HCT116 (cell line): Measurements from ENCODE around the gene CKB. TPM values are rescaled to one million over a fixed set of nuclear protein-coding genes. Genes with fewer than 3 reads are reported as not detected.

ENCODE experiments used
- ATAC-seq: fragments of 200-7000 bp; cut with Tn5 transposase; 2 replicates; pipeline ENCODE4 v1.9.1; 2020; ENCODE audit warnings: mild to moderate bottlenecking, moderate library complexity
- BruUV-seq: library from RNA; stranded (reverse); fragments of 400-500 nt; replicated peaks from 2 replicates; lab custom pipeline; 2021; lab: Mats Ljungman, UMichigan
- CTCF ChIA-PET: fragments of 300-600 bp; sonication (Branson Sonifier 250); formaldehyde crosslinking; loops from one replicate; lab custom pipeline; 2021; ENCODE audit warnings: antibody characterized with exemption; lab: Charles Lee
- POLR2A ChIA-PET: fragments of 300-600, 350-600 bp; sonication (Branson Sonifier 250); formaldehyde crosslinking; loops from one replicate; lab custom pipeline; 2021; ENCODE audit warnings: antibody characterized with exemption; lab: Charles Lee
- RAD21 ChIA-PET, 2 experiments: fragments of 300-600 bp; sonication (Branson Sonifier 250); formaldehyde crosslinking; loops; one replicate each; lab custom pipeline; 2023; ENCODE audit warnings: low total read pairs in 2 of 2; ENCODE audit not compliant: uncharacterized antibody in 2 of 2, unreplicated experiment in 2 of 2, low non-redundant PET in 1 of 2; lab: Charles Lee
- DNase-seq: peaks from one replicate; pipeline ENCODE4 v3.0.0-alpha.2; 2010; ENCODE audit warnings: low read depth, low spot score
- H2AFZ ChIP-seq: fragments of 200-600 bp; shearing (Covaris generic), sonication (generic); 2 replicates; pipeline ENCODE4 v1.6.1; 2017; ENCODE audit warnings: low read depth, mixed run types, mixed read lengths, antibody characterized with exemption, low read length; ENCODE audit not compliant: poor library complexity, severe bottlenecking
- H3K27ac ChIP-seq: 2 replicates; pipeline ENCODE4 v1.5.1; 2012; ENCODE audit warnings: low read depth, low read length
- H3K27me3 ChIP-seq: fragments of 200-600 bp; sonication (generic); 2 replicates; pipeline ENCODE4 v1.6.1; 2016; ENCODE audit warnings: mixed run types, low read length, mixed read lengths; ENCODE audit not compliant: insufficient read depth
- H3K36me3 ChIP-seq, 2 experiments: fragments of 200-500 bp in 1 of 2; fragments of 200-600 bp in 1 of 2; sonication (Bioruptor generic) in 1 of 2; sonication (generic) in 1 of 2; 2 replicates each; pipeline versions ENCODE4 v1.5.1 to v1.6.1; 2014 to 2016; ENCODE audit warnings: low read length in 2 of 2, inconsistent platforms in 1 of 2, mixed read lengths in 1 of 2, mixed run types in 1 of 2; ENCODE audit not compliant: insufficient read depth in 2 of 2, control insufficient read depth in 1 of 2
- H3K4me1 ChIP-seq, 2 experiments: fragments of 200-600 bp in 1 of 2; sonication (generic) in 1 of 2; 2 replicates each; pipeline versions ENCODE4 v1.5.1 to v1.6.1; 2012 to 2017; ENCODE audit warnings: low read length in 2 of 2, inconsistent platforms in 1 of 2, mild to moderate bottlenecking in 1 of 2, mixed read lengths in 1 of 2, mixed run types in 1 of 2, moderate library complexity in 1 of 2; ENCODE audit not compliant: insufficient read depth in 2 of 2, control insufficient read depth in 1 of 2
- H3K4me2 ChIP-seq: fragments of 200-600 bp; sonication (generic); 2 replicates; pipeline ENCODE4 v1.6.1; 2017; ENCODE audit warnings: mixed run types, low read length, mixed read lengths
- H3K4me3 ChIP-seq, 2 experiments: fragments of 200-600 bp in 1 of 2; sonication (generic) in 1 of 2; replicated peaks in 1 of 2; 2 replicates each; pipeline ENCODE4 v1.5.1; 2011 to 2016; ENCODE audit warnings: low read length in 2 of 2, control low read depth in 1 of 2, low read depth in 1 of 2, mild to moderate bottlenecking in 1 of 2, mixed read lengths in 1 of 2, mixed run types in 1 of 2
- H3K79me2 ChIP-seq: fragments of 200-600 bp; sonication (generic); 2 replicates; pipeline ENCODE4 v1.6.1; 2017; ENCODE audit warnings: mild to moderate bottlenecking, mixed run types, low read length, moderate library complexity, mixed read lengths; ENCODE audit not compliant: insufficient read depth
- H3K9ac ChIP-seq: fragments of 200-600 bp; sonication (generic); 2 replicates; pipeline ENCODE4 v1.6.1; 2016; ENCODE audit warnings: low read length, mixed read lengths
- H3K9me2 ChIP-seq: fragments of 200-600 bp; sonication (generic), shearing (Covaris generic); 2 replicates; pipeline ENCODE4 v1.6.1; 2017; ENCODE audit warnings: mixed run types, mild to moderate bottlenecking, moderate library complexity; ENCODE audit not compliant: insufficient read depth
- H3K9me3 ChIP-seq, 2 experiments: fragments of 200-500 bp in 1 of 2; fragments of 200-600 bp in 1 of 2; sonication (Bioruptor generic) in 1 of 2; sonication (generic) in 1 of 2; 2 replicates each; pipeline ENCODE4 v1.6.1; 2014 to 2017; ENCODE audit warnings: low read length in 2 of 2, mixed read lengths in 2 of 2, inconsistent platforms in 1 of 2, low read depth in 1 of 2, mild to moderate bottlenecking in 1 of 2, mixed run types in 1 of 2, moderate library complexity in 1 of 2; ENCODE audit not compliant: control insufficient read depth in 1 of 2, insufficient read depth in 1 of 2
- H4K20me1 ChIP-seq: fragments of 200-600 bp; sonication (generic), shearing (Covaris generic); 2 replicates; pipeline ENCODE4 v1.6.1; 2017; ENCODE audit warnings: mixed run types, mild to moderate bottlenecking, moderate library complexity; ENCODE audit not compliant: insufficient read depth
- CEBPB ChIP-seq: IDR thresholded peaks from 2 replicates; pipeline ENCODE4 v1.6.1; 2012; ENCODE audit warnings: low read depth
- EGR1 ChIP-seq: IDR thresholded peaks from 2 replicates; pipeline ENCODE4 v1.6.1; 2012; ENCODE audit warnings: low read depth
- ELF1 ChIP-seq: IDR thresholded peaks from 2 replicates; pipeline ENCODE4 v1.6.1; 2012; ENCODE audit warnings: low read depth, borderline replicate concordance
- EZH2 ChIP-seq: fragments of 200-600 bp; sonication (generic); IDR thresholded peaks from 2 replicates; pipeline ENCODE4 v1.6.1; 2017; ENCODE audit warnings: antibody characterized with exemption, mixed run types
- EZH2phosphoT487 ChIP-seq: fragments of 200-600 bp; IDR thresholded peaks from 2 replicates; pipeline ENCODE4 v1.6.1; 2018; ENCODE audit warnings: antibody characterized with exemption, borderline replicate concordance
- FOSL1 ChIP-seq: IDR thresholded peaks from 2 replicates; pipeline ENCODE4 v1.6.1; 2012; ENCODE audit warnings: low read depth
- POLR2AphosphoS5 ChIP-seq: IDR thresholded peaks from 2 replicates; pipeline ENCODE4 v1.6.1; 2011; ENCODE audit warnings: mild to moderate bottlenecking, low read depth, low read length, moderate library complexity
- RAD21 ChIP-seq: IDR thresholded peaks from 2 replicates; pipeline ENCODE4 v1.6.1; 2012; ENCODE audit warnings: low read depth, mild to moderate bottlenecking
- SIN3A ChIP-seq: IDR thresholded peaks from 2 replicates; pipeline ENCODE4 v1.6.1; 2012; ENCODE audit warnings: low read depth
- SP1 ChIP-seq: IDR thresholded peaks from 2 replicates; pipeline ENCODE4 v1.6.1; 2012; ENCODE audit warnings: low read depth
- SRF ChIP-seq: IDR thresholded peaks from 2 replicates; pipeline ENCODE4 v1.6.1; 2012; ENCODE audit warnings: low read depth
- YY1 ChIP-seq: IDR thresholded peaks from 2 replicates; pipeline ENCODE4 v1.6.1; 2011; ENCODE audit warnings: low read length, low read depth, moderate library complexity, mild to moderate bottlenecking; ENCODE audit not compliant: insufficient replicate concordance; ENCODE audit errors: extremely low read depth
- ZFX ChIP-seq: fragments of 450-650 bp; IDR thresholded peaks from 2 replicates; pipeline ENCODE4 v1.6.1; 2017
- ZNF274 ChIP-seq: fragments of 200-500 bp; sonication (Bioruptor generic); IDR thresholded peaks from 2 replicates; pipeline ENCODE4 v1.6.1; 2014; ENCODE audit warnings: mild to moderate bottlenecking, low read depth, low read length, inconsistent platforms
- intact Hi-C: fragments of 100-400 bp; cut with micrococcal nuclease; formaldehyde crosslinking; loops from 2 replicates; pipeline ENCODE4 v1.10.0; 2022
- total RNA-seq: library from RNA; stranded (reverse); gene quantifications from one replicate; pipeline ENCODE4 v1.2.1, GENCODE V29; 2021; ENCODE audit not compliant: unreplicated experiment
- TF ChIP-seq, protein P1 (sequence below): IDR thresholded peaks from 2 replicates; pipeline ENCODE4 v1.6.1; 2012
- TF ChIP-seq, protein P2 (sequence below): IDR thresholded peaks from 2 replicates; pipeline ENCODE4 v1.6.1; 2012
- TF ChIP-seq, protein P3 (sequence below): IDR thresholded peaks from 2 replicates; pipeline ENCODE4 v1.6.1; 2011; ENCODE audit warnings: mild to moderate bottlenecking, low read length, moderate library complexity; ENCODE audit not compliant: insufficient replicate concordance; ENCODE audit errors: extremely low read depth
- TF ChIP-seq, protein P4 (sequence below), 3 experiments: fragments of 200-600 bp in 1 of 3; sonication (generic) in 1 of 3; IDR thresholded peaks in 2 of 3; conservative IDR thresholded peaks in 1 of 3; 2 replicates each; pipeline ENCODE4 v1.5.1; 2012 to 2017; ENCODE audit warnings: low read depth in 2 of 3, low read length in 2 of 3, antibody characterized with exemption in 1 of 3, borderline replicate concordance in 1 of 3, control low read depth in 1 of 3, mild to moderate bottlenecking in 1 of 3, mixed read lengths in 1 of 3, mixed run types in 1 of 3, moderate library complexity in 1 of 3; ENCODE audit not compliant: insufficient read depth in 1 of 3

CKB gene
- total RNA-seq, 1 experiment from 2014 or later: 605 TPM

DNA sequence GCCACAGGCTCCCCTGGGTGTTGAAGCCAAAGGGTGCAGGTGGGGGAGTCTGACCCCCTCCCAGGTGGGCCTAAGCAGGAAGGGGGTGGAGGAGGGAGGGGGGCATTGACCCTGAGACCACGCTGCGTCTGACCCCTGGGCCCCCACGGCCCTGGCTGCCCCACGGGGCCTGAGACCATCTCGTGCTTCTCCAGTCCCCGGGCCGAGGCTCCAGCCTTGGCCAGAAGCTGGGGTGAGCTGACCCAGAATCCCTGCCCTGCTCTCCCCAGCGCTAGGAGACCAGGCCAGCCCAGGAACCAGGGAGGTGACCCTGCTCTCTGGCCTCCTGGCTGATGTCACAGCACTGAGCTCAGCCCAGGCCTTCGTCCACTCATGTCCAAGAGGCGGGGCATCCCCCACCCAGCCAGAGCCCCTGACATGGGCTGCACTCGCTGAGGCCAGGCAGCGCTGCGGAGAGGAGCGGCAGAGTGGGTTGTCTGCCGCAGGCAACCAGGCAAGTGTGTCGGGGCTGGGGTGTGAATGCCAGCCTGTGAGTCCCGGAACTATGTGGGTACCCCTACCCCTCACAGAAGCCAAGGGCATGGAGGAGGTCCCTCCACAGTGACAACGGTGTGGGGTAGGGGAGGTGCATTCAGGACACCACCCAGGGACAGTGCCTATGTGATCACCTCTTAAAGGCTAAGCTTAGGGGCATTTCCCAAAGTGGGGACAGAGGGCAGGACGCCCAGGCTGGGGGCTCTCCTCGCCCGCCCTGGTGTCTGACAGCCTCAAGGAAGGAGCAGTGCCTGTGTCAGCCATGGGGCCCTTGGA, 12.7 kb upstream of the CKB start:
- POLR2A ChIA-PET: interaction anchor here (2.8 kb wide), 1 partner anchor 14 kb away, joined by 9 read pairs; the partner anchor contains the start of gene CKB
- RAD21 ChIA-PET: no interaction called here
- H3K36me3 ChIP-seq: peaks cover 0 to 13% of the 10 kb centered on the region in 2 experiments; a peak in 2 of 4 replicates

More for the DNA sequence above, 12.7 kb upstream of the CKB start:
- CTCF ChIA-PET: no interaction called here
- peaks cover 18% of the 10 kb centered on the region for H3K79me2 ChIP-seq
- no peak overlapping the region for H3K9ac ChIP-seq
- H3K4me1 ChIP-seq: peaks cover 9 to 28% of the 10 kb centered on the region in 2 experiments
- no peak overlapping the region for H3K27ac ChIP-seq
- TF ChIP-seq RAD21 (no peak), FOSL1 (no peak), ELF1 (no peak), SRF (no peak), SP1 (no peak), CEBPB (no peak), EZH2 (no peak), ZFX (no peak), EZH2phosphoT487 (no peak), POLR2AphosphoS5 (no peak), EGR1 (no peak), SIN3A (no peak), YY1 (no peak), ZNF274 (no peak)
- TF ChIP-seq, protein P1, sequence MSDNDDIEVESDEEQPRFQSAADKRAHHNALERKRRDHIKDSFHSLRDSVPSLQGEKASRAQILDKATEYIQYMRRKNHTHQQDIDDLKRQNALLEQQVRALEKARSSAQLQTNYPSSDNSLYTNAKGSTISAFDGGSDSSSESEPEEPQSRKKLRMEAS: no peak
- TF ChIP-seq, protein P2, sequence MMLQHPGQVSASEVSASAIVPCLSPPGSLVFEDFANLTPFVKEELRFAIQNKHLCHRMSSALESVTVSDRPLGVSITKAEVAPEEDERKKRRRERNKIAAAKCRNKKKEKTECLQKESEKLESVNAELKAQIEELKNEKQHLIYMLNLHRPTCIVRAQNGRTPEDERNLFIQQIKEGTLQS: no peak
- TF ChIP-seq, protein P3, sequence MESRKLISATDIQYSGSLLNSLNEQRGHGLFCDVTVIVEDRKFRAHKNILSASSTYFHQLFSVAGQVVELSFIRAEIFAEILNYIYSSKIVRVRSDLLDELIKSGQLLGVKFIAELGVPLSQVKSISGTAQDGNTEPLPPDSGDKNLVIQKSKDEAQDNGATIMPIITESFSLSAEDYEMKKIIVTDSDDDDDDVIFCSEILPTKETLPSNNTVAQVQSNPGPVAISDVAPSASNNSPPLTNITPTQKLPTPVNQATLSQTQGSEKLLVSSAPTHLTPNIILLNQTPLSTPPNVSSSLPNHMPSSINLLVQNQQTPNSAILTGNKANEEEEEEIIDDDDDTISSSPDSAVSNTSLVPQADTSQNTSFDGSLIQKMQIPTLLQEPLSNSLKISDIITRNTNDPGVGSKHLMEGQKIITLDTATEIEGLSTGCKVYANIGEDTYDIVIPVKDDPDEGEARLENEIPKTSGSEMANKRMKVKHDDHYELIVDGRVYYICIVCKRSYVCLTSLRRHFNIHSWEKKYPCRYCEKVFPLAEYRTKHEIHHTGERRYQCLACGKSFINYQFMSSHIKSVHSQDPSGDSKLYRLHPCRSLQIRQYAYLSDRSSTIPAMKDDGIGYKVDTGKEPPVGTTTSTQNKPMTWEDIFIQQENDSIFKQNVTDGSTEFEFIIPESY: no peak
- TF ChIP-seq, protein P4, sequence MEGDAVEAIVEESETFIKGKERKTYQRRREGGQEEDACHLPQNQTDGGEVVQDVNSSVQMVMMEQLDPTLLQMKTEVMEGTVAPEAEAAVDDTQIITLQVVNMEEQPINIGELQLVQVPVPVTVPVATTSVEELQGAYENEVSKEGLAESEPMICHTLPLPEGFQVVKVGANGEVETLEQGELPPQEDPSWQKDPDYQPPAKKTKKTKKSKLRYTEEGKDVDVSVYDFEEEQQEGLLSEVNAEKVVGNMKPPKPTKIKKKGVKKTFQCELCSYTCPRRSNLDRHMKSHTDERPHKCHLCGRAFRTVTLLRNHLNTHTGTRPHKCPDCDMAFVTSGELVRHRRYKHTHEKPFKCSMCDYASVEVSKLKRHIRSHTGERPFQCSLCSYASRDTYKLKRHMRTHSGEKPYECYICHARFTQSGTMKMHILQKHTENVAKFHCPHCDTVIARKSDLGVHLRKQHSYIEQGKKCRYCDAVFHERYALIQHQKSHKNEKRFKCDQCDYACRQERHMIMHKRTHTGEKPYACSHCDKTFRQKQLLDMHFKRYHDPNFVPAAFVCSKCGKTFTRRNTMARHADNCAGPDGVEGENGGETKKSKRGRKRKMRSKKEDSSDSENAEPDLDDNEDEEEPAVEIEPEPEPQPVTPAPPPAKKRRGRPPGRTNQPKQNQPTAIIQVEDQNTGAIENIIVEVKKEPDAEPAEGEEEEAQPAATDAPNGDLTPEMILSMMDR (IDR thresholded peaks at IDR 0.05 in 2 of 3, conservative IDR thresholded peaks at IDR 0.05 in 1 of 3; ENCODE audit: borderline replicate concordance in 1 of 3, insufficient read depth in 1 of 3, low read depth in 2 of 3, low read length in 2 of 3): no peak
- no peak overlapping the region for H3K4me3 ChIP-seq
- no peak overlapping the region for H2AFZ ChIP-seq
- H3K27me3 ChIP-seq: no peaks in the 10 kb centered on the region
- ATAC-seq (no peak), DNase-seq (no peak)
- no peak overlapping the region for H3K4me2 ChIP-seq
- intact Hi-C loops: no loop called here
- no peaks in the 10 kb centered on the region for H3K9me3 ChIP-seq
- H4K20me1 ChIP-seq: no peaks in the 10 kb centered on the region
- TSS peak; percentile 6 for BruUV-seq
- no peaks in the 10 kb centered on the region for H3K9me2 ChIP-seq
